HL-60 (cell line): Measurements from ENCODE around the gene AQP1.

Source experiments
- DNase-seq, 2 experiments: peaks; one replicate each; pipeline ENCODE4 v3.0.0-alpha.2; 2010 to 2020; ENCODE audit warnings: low read depth in 1 of 2, low spot score in 1 of 2
- H3K27ac ChIP-seq: fragments of 250-450 bp; sonication (Bioruptor Pico); replicated peaks from 2 replicates; pipeline ENCODE4 v1.5.1; 2020; ENCODE audit warnings: mild to moderate bottlenecking, moderate library complexity
- H3K27me3 ChIP-seq: fragments of 250-450 bp; sonication (Bioruptor Pico); 2 replicates; pipeline ENCODE4 v1.5.1; 2021; ENCODE audit warnings: mild to moderate bottlenecking, moderate library complexity; ENCODE audit not compliant: insufficient read depth, poor library complexity, severe bottlenecking
- H3K4me3 ChIP-seq: replicated peaks from 2 replicates; pipeline ENCODE4 v1.5.1; 2011; ENCODE audit warnings: mild to moderate bottlenecking, control low read depth, low read length; ENCODE audit not compliant: insufficient read depth
- GABPA ChIP-seq: IDR thresholded peaks from 2 replicates; pipeline ENCODE4 v1.6.1; 2012; ENCODE audit warnings: low read depth
- POLR2AphosphoS5 ChIP-seq: IDR thresholded peaks from 2 replicates; pipeline ENCODE4 v1.6.1; 2012; ENCODE audit warnings: low read depth
- SPI1 ChIP-seq: IDR thresholded peaks from 2 replicates; pipeline ENCODE4 v1.6.1; 2012; ENCODE audit warnings: low read depth, mild to moderate bottlenecking, borderline replicate concordance
- TF ChIP-seq, protein P1 (sequence below): IDR thresholded peaks from one replicate; pipeline ENCODE4 v1.5.1; 2011; ENCODE audit warnings: low read length, control low read depth, inconsistent platforms; ENCODE audit not compliant: insufficient read depth
- TF ChIP-seq, protein P2 (sequence below): IDR thresholded peaks from 2 replicates; pipeline ENCODE4 v1.6.1; 2012; ENCODE audit warnings: low read depth; ENCODE audit not compliant: insufficient replicate concordance

AQP1 gene

DNA sequence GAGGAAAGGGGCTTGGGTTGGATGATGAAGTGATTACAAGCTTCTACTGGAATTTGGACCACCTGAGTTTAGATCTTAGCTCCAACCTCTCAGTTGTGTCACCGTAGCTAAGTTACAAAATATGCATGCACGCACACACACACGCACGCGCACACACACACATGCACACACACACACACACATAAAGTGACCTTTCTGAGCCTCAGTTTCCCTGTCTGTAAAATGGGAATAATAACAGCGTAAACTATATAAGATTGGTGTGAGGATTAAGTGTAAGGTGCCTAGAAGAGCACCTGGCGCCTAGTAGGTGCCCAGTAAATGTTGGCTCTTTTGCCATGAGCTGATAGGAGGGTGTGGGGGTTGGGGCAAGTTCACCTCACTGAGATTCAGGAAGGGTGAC is 12.6 kb upstream of the AQP1 start:
- DNase-seq, result no peak
- no peak overlapping the region for H3K4me3 ChIP-seq
- TF ChIP-seq, protein P1, sequence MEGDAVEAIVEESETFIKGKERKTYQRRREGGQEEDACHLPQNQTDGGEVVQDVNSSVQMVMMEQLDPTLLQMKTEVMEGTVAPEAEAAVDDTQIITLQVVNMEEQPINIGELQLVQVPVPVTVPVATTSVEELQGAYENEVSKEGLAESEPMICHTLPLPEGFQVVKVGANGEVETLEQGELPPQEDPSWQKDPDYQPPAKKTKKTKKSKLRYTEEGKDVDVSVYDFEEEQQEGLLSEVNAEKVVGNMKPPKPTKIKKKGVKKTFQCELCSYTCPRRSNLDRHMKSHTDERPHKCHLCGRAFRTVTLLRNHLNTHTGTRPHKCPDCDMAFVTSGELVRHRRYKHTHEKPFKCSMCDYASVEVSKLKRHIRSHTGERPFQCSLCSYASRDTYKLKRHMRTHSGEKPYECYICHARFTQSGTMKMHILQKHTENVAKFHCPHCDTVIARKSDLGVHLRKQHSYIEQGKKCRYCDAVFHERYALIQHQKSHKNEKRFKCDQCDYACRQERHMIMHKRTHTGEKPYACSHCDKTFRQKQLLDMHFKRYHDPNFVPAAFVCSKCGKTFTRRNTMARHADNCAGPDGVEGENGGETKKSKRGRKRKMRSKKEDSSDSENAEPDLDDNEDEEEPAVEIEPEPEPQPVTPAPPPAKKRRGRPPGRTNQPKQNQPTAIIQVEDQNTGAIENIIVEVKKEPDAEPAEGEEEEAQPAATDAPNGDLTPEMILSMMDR, result no peak
- TF ChIP-seq POLR2AphosphoS5 (no peak), GABPA (no peak), SPI1 (no peak)
- TF ChIP-seq, protein P2, sequence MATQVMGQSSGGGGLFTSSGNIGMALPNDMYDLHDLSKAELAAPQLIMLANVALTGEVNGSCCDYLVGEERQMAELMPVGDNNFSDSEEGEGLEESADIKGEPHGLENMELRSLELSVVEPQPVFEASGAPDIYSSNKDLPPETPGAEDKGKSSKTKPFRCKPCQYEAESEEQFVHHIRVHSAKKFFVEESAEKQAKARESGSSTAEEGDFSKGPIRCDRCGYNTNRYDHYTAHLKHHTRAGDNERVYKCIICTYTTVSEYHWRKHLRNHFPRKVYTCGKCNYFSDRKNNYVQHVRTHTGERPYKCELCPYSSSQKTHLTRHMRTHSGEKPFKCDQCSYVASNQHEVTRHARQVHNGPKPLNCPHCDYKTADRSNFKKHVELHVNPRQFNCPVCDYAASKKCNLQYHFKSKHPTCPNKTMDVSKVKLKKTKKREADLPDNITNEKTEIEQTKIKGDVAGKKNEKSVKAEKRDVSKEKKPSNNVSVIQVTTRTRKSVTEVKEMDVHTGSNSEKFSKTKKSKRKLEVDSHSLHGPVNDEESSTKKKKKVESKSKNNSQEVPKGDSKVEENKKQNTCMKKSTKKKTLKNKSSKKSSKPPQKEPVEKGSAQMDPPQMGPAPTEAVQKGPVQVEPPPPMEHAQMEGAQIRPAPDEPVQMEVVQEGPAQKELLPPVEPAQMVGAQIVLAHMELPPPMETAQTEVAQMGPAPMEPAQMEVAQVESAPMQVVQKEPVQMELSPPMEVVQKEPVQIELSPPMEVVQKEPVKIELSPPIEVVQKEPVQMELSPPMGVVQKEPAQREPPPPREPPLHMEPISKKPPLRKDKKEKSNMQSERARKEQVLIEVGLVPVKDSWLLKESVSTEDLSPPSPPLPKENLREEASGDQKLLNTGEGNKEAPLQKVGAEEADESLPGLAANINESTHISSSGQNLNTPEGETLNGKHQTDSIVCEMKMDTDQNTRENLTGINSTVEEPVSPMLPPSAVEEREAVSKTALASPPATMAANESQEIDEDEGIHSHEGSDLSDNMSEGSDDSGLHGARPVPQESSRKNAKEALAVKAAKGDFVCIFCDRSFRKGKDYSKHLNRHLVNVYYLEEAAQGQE, result no peak
- no peaks in the 10 kb centered on the region for H3K27me3 ChIP-seq
- H3K27ac ChIP-seq, result no peak overlapping the region

DNA sequence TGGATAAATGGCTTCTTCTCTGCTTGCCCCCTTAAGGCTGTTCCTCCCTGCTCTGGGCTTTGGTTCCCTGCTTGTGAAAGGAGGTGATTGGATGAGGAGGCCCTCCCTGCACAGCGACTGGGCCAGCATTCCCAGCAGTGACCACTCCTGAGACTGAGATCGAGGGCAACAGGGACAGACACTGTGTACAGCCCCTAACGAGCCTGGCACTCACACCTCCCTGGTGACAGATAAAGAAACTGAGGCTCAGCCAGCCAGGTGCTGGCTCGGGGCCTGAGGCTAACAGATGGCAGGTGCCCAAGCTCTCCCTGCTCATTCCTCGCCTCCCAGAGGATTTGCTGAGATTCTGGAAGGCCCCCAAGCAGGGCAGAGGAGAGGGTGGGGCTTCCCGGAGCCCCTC is 12.0 kb upstream of the AQP1 start:
- TF ChIP-seq, protein P2, result no peak
- TF ChIP-seq SPI1 (no peak), GABPA (no peak), POLR2AphosphoS5 (no peak)
- TF ChIP-seq, protein P1, result no peak
- Histone ChIP-seq H3K4me3 (no peak overlapping the region), H3K27ac (no peak overlapping the region), H3K27me3 (no peaks in the 10 kb centered on the region)
- DNase-seq, result no peak

DNA sequence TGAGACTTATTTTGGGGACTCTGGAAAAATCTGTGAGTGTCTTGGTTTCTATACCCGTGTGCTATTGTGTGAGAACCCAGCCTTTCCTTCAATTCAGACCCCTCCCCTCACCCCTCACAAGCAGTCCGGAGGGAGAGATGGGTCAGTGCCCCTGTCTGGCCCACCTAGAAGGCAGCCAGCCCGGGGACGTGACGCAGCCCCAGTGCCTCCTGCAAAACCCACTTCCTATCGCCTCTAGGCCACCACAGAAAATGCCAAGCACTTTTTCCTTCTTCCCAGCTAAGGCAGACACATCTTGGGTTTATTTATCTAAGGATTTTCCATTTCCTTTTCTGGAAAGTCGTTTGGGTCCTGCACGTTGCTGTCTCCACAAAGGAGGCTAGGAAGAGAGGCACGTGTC is 11.6 kb upstream of the AQP1 start:
- no peak overlapping the region for H3K27ac ChIP-seq
- TF ChIP-seq, protein P2, result no peak
- no peak for TF ChIP-seq GABPA
- TF ChIP-seq, protein P1, result no peak
- TF ChIP-seq POLR2AphosphoS5, result no peak
- TF ChIP-seq SPI1, result no peak
- DNase-seq, result no peak
- H3K27me3 ChIP-seq, result no peaks in the 10 kb centered on the region
- H3K4me3 ChIP-seq, result no peak overlapping the region
